Adrenal gland (tissue), 5 donors: ENCODE data around the gene SEPTIN2.

Source experiments
- POLR2A ChIP-seq, 2 donors: fragments of 450-650 bp; IDR thresholded peaks; one replicate each; pipeline ENCODE4 v1.6.1; 2017; ENCODE audit warnings: antibody characterized with exemption in 2 of 2, mild to moderate bottlenecking in 2 of 2, moderate library complexity in 1 of 2
- TF ChIP-seq, protein P1 (sequence below), 6 experiments: fragments of 450-650 bp in 4 of 6; fragments of 200-600 bp in 2 of 6; sonication (generic) in 1 of 6; IDR thresholded peaks; 1 replicate in 5 of 6; 2 replicates in 1 of 6; pipeline versions ENCODE4 v1.5.1 to v1.8.0; 2016 to 2021; ENCODE audit warnings: antibody characterized with exemption in 6 of 6, mild to moderate bottlenecking in 2 of 6, moderate library complexity in 1 of 6
- donor health status: DM: no; HTN: no; CAD: no.

DNA sequence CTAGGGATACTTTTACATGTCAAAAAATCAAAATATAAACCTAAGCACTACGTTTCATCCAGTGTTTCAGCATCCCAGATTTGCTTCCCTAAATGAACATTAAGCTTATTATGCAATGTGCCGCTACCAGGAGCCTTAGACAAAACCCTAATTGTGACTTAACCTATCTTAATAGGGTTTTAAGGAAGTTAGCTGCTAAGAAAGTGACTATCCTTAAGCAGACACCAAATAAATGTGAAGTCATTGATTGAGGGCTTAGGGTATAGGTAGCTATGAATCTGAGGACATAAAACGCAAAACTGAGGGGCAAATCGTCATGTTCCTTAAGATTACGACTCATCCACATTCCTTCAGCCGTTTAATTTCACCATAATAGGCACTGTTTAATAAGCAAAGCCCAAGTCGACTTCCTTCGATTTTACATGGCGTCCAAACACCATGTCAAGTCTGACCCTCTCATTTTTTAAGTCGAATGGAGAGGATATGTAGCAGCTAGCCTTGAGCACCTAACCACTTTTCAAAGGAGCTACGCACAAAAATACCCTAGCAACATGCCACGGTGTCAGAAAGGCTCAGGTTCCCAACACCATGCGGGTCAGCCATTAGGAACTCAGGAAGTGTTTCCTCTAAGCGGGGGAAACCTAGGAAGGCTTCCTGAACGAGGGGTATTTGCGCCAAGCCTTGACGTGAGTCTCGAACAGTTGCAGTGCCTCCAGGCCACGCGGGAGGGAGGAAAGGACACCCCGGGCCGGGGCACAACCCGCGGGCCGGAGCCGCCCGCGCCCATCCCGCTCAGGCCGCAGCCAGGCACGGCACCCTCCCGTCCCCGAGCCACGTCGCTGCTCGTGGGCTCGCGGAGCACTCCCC, 1.3 kb upstream of the SEPTIN2 start:
- no peak for TF ChIP-seq POLR2A (IDR thresholded peaks at IDR 0.05)
- TF ChIP-seq, protein P1, sequence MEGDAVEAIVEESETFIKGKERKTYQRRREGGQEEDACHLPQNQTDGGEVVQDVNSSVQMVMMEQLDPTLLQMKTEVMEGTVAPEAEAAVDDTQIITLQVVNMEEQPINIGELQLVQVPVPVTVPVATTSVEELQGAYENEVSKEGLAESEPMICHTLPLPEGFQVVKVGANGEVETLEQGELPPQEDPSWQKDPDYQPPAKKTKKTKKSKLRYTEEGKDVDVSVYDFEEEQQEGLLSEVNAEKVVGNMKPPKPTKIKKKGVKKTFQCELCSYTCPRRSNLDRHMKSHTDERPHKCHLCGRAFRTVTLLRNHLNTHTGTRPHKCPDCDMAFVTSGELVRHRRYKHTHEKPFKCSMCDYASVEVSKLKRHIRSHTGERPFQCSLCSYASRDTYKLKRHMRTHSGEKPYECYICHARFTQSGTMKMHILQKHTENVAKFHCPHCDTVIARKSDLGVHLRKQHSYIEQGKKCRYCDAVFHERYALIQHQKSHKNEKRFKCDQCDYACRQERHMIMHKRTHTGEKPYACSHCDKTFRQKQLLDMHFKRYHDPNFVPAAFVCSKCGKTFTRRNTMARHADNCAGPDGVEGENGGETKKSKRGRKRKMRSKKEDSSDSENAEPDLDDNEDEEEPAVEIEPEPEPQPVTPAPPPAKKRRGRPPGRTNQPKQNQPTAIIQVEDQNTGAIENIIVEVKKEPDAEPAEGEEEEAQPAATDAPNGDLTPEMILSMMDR (IDR thresholded peaks at IDR 0.05): no peak
